K562 (cell line): ENCODE results near the gene DYNC2I2. TPM values are rescaled to one million over a fixed set of nuclear protein-coding genes. Genes with fewer than 3 reads are reported as not detected.

Experiments
- PHB ChIP-seq: fragments of 250-450 bp; sonication (Bioruptor Pico); IDR thresholded peaks from 2 replicates; pipeline ENCODE4 v1.5.0; 2021
- RUNX1 ChIP-seq: sonication (generic); IDR thresholded peaks from 2 replicates; pipeline ENCODE4 v1.6.1; 2016; ENCODE audit warnings: antibody characterized with exemption, low read depth
- SRSF1 ChIP-seq: fragments of 200-400 bp; formaldehyde crosslinking; IDR thresholded peaks from 2 replicates; pipeline ENCODE4 v1.6.1; 2017; ENCODE audit warnings: mild to moderate bottlenecking, low read depth, low read length, moderate library complexity
- SRSF9 ChIP-seq: fragments of 200-400 bp; formaldehyde crosslinking; IDR thresholded peaks from 2 replicates; pipeline ENCODE4 v1.6.1; 2017; ENCODE audit warnings: low read depth, low read length, borderline replicate concordance
- polyA plus RNA-seq, 8 experiments: library from polyadenylated mRNA; depleted of rRNA in 4 of 8; stranded (reverse) in 5 of 8; unstranded in 3 of 8; fragments of >200 nt; fragmentation: Nextera tagmentation in 2 of 8; fragmentation: Illumina TruSeq in 1 of 8; extraction: Ambion mirVana in 2 of 8; extraction: Trizol in 1 of 8; gene quantifications; 2 replicates each; pipeline versions ENCODE4 v1.2.1 to v1.2.3, GENCODE V29; 2011 to 2014; ENCODE audit warnings: inconsistent platforms in 1 of 8, missing spikeins in 1 of 8
- total RNA-seq, 7 experiments: library from RNA; depleted of rRNA in 6 of 7; stranded (reverse); fragments of >200 nt in 6 of 7; fragmentation: Illumina TruSeq in 2 of 7; extraction: Trizol in 2 of 7; gene quantifications; 2 replicates each; pipeline versions ENCODE4 v1.2.1 to v1.2.3, GENCODE V29; 2011 to 2021; ENCODE audit warnings: low replicate concordance in 1 of 7
- TF ChIP-seq, protein P1 (sequence below): IDR thresholded peaks from 2 replicates; pipeline ENCODE4 v1.6.1; 2012; ENCODE audit warnings: low read depth, low read length, improper control_type of control experiment, borderline replicate concordance
- TF ChIP-seq, protein P2 (sequence below): fragments of 450-650 bp; IDR thresholded peaks from 2 replicates; pipeline ENCODE4 v1.6.1; 2016; ENCODE audit warnings: low read depth
- TF ChIP-seq, protein P3 (sequence below), 2 experiments: fragments of 450-650 bp; formaldehyde crosslinking in 1 of 2; IDR thresholded peaks; 2 replicates each; pipeline versions ENCODE4 v1.4.0 to v1.6.1; 2014 to 2020; ENCODE audit warnings: mild to moderate bottlenecking in 2 of 2, borderline replicate concordance in 1 of 2, low read depth in 1 of 2

Gene DYNC2I2
- total and polyA plus RNA-seq, 9 of the 15 experiments (the other 6 are each of a cell fraction or from before 2014, with no cell fraction given) = 1.5 to 249 (median 70.0) TPM

- TF ChIP-seq, protein P1, sequence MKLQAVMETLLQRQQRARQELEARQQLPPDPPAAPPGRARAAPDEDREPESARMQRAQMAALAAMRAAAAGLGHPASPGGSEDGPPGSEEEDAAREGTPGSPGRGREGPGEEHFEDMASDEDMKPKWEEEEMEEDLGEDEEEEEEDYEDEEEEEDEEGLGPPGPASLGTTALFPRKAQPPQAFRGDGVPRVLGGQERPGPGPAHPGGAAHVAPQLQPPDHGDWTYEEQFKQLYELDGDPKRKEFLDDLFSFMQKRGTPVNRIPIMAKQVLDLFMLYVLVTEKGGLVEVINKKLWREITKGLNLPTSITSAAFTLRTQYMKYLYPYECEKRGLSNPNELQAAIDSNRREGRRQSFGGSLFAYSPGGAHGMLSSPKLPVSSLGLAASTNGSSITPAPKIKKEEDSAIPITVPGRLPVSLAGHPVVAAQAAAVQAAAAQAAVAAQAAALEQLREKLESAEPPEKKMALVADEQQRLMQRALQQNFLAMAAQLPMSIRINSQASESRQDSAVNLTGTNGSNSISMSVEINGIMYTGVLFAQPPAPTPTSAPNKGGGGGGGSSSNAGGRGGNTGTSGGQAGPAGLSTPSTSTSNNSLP = no peak
- no peak for TF ChIP-seq SRSF9
- TF ChIP-seq, protein P2, sequence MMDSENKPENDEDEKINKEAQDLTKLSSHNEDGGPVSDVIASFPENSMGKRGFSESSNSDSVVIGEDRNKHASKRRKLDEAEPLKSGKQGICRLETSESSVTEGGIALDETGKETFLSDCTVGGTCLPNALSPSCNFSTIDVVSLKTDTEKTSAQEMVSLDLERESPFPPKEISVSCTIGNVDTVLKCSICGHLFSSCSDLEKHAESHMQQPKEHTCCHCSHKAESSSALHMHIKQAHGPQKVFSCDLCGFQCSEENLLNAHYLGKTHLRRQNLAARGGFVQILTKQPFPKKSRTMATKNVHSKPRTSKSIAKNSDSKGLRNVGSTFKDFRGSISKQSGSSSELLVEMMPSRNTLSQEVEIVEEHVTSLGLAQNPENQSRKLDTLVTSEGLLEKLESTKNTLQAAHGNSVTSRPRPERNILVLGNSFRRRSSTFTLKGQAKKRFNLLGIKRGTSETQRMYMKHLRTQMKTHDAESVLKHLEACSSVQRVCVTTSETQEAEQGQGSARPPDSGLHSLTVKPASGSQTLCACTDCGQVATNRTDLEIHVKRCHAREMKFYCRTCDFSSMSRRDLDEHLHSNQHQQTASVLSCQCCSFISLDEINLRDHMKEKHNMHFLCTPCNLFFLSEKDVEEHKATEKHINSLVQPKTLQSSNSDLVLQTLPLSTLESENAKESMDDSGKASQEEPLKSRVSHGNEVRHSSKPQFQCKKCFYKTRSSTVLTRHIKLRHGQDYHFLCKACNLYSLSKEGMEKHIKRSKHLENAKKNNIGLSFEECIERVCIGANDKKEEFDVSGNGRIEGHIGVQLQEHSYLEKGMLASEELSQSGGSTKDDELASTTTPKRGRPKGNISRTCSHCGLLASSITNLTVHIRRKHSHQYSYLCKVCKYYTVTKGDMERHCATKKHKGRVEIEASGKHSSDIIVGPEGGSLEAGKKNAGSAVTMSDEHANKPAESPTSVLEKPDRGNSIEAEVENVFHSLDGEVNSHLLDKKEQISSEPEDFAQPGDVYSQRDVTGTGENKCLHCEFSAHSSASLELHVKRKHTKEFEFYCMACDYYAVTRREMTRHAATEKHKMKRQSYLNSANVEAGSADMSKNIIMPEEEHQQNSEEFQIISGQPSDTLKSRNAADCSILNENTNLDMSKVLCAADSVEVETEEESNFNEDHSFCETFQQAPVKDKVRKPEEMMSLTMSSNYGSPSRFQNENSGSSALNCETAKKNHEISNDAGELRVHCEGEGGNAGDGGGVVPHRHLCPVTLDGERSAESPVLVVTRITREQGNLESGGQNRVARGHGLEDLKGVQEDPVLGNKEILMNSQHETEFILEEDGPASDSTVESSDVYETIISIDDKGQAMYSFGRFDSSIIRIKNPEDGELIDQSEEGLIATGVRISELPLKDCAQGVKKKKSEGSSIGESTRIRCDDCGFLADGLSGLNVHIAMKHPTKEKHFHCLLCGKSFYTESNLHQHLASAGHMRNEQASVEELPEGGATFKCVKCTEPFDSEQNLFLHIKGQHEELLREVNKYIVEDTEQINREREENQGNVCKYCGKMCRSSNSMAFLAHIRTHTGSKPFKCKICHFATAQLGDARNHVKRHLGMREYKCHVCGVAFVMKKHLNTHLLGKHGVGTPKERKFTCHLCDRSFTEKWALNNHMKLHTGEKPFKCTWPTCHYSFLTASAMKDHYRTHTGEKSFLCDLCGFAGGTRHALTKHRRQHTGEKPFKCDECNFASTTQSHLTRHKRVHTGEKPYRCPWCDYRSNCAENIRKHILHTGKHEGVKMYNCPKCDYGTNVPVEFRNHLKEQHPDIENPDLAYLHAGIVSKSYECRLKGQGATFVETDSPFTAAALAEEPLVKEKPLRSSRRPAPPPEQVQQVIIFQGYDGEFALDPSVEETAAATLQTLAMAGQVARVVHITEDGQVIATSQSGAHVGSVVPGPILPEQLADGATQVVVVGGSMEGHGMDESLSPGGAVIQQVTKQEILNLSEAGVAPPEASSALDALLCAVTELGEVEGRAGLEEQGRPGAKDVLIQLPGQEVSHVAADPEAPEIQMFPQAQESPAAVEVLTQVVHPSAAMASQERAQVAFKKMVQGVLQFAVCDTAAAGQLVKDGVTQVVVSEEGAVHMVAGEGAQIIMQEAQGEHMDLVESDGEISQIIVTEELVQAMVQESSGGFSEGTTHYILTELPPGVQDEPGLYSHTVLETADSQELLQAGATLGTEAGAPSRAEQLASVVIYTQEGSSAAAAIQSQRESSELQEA = no peak
- peak; percentile 87; the same call in 1 of the 2 replicates for TF ChIP-seq SRSF1
- TF ChIP-seq, protein P3, sequence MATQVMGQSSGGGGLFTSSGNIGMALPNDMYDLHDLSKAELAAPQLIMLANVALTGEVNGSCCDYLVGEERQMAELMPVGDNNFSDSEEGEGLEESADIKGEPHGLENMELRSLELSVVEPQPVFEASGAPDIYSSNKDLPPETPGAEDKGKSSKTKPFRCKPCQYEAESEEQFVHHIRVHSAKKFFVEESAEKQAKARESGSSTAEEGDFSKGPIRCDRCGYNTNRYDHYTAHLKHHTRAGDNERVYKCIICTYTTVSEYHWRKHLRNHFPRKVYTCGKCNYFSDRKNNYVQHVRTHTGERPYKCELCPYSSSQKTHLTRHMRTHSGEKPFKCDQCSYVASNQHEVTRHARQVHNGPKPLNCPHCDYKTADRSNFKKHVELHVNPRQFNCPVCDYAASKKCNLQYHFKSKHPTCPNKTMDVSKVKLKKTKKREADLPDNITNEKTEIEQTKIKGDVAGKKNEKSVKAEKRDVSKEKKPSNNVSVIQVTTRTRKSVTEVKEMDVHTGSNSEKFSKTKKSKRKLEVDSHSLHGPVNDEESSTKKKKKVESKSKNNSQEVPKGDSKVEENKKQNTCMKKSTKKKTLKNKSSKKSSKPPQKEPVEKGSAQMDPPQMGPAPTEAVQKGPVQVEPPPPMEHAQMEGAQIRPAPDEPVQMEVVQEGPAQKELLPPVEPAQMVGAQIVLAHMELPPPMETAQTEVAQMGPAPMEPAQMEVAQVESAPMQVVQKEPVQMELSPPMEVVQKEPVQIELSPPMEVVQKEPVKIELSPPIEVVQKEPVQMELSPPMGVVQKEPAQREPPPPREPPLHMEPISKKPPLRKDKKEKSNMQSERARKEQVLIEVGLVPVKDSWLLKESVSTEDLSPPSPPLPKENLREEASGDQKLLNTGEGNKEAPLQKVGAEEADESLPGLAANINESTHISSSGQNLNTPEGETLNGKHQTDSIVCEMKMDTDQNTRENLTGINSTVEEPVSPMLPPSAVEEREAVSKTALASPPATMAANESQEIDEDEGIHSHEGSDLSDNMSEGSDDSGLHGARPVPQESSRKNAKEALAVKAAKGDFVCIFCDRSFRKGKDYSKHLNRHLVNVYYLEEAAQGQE (IDR thresholded peaks at IDR 0.05; ENCODE audit: borderline replicate concordance) = peak; percentile 42; the same call in 1 of the 2 replicates
- TF ChIP-seq, protein P3 (CRISPR knock-in tag; IDR thresholded peaks at IDR 0.05; ENCODE audit: low read depth) = peak; percentile 77
- TF ChIP-seq PHB (CRISPR knock-in tag) = 0 out of 2 replicates have a peak, but pooled peaks have one; percentile 46
- peak; percentile 79; the same call in 1 of the 2 replicates for TF ChIP-seq RUNX1
These were observed at the start of gene DYNC2I2 (continued) for GRCh38 chr9:128656416-128657343.
